EH (cell line): ENCODE results near the gene APOC1.

ENCODE experiments used
- DNase-seq: peaks from one replicate; pipeline ENCODE4 v3.0.0-alpha.2; 2015; ENCODE audit warnings: low read depth

The APOC1 gene

GRCh38 chr19:44955505-44956439 is 41.4 kb downstream of the APOC1 start:
- peak; percentile 10 for DNase-seq

DNA sequence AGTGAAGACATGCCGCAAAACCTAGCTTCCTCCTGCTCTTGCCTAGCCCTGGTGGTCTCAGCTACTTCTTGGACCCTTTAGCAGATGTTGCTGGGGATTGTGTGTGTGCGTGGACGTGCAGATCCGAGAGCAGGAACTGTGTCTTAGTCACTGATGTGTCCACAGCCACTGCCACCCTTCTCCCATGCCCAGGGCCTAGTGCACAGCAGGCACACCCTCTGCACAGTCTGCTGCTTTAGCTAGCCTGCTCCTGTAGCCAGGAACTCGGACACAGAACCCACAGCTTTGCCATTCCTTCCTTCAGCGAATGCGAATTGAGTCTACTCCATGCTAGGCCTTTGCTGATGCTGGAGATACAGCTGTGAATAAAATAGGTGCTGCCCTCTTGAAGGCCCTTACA is 43.1 kb downstream of the APOC1 start:
- DNase-seq = no peak

DNA sequence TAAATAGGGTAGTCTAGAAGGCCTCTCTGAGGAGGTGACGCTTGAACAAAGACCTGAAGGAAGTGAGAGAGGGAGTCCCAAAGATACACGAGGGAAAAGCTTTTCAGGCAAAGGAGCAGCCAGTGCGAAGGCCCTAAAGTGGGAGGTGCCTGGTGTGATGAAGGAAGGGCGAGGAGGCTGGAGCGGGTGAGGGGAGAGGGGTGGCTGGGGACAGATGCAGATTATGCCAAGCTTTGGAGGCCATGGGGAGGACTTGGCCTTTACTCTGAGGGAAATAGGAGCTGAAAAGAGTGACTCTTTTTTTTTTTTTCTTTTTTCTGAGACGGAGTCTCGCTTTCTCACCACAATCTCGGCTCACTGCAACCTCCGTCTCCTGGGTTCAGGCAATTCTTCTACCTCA is 43.7 kb downstream of the APOC1 start:
- no peak for DNase-seq

- no peak for DNase-seq
Observed at GRCh38 chr19:44959691-44960090, 45.3 kb downstream of the APOC1 start.

GRCh38 chr19:44960906-44961728 is 46.7 kb downstream of the APOC1 start:
- DNase-seq = no peak

- no peak for DNase-seq
Observed at GRCh38 chr19:44961821-44962220, 47.4 kb downstream of the APOC1 start.

- no peak for DNase-seq
Observed at GRCh38 chr19:44968118-44968517, 53.7 kb downstream of the APOC1 start.

DNA sequence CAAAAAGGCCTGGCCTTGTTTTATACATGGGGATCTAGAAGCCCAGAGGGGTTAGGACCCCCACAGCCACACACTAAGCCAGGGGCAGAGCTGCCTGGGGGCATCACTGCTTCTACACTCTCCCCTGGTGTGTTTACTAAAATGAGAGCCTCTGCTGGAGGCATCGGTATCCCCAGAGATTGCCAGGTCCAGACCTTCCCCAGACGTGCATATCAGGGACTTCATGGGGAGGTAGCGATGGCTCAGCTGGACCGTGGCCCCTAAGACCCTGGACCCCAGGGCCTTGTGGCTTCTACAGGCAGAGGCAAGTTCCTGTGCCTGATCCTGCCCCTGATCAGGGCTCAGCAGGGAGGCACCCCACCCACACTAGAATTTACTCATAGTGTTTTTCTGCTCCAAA is 54.3 kb downstream of the APOC1 start:
- no peak for DNase-seq
